ENCODE measurements around the gene PLPPR3.

DNA sequence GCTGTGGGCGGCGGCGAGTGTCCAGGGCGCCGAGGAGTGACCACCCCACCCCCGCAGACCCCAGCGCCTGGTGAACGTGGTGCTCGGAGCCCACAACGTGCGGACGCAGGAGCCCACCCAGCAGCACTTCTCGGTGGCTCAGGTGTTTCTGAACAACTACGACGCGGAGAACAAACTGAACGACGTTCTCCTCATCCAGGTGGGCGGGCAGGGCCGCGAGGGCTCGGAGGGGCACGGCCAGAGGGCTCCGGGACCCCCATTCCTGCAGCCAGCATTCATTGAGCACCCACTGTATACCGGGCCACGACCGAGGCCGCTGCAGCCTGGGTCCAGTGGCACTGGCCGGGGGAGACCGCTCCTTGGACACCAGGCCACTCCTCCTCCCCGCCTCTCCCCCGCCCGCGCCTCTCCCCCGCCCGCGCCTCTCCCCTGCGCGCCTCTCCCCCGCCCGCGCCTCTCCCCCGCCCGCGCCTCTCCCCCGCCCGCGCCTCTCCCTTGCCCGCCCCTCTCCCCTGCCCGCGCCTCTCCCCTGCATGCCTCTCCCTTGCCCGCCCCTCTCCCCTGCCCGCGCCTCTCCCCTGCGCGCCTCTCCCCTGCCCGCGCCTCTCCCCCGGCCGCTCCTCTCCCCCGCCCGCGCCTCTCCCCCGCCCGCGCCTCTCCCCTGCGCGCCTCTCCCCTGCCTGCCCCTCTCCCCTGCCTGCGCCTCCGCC is 22.2 kb upstream of the PLPPR3 start:
- TF ChIP-seq, protein P1, sequence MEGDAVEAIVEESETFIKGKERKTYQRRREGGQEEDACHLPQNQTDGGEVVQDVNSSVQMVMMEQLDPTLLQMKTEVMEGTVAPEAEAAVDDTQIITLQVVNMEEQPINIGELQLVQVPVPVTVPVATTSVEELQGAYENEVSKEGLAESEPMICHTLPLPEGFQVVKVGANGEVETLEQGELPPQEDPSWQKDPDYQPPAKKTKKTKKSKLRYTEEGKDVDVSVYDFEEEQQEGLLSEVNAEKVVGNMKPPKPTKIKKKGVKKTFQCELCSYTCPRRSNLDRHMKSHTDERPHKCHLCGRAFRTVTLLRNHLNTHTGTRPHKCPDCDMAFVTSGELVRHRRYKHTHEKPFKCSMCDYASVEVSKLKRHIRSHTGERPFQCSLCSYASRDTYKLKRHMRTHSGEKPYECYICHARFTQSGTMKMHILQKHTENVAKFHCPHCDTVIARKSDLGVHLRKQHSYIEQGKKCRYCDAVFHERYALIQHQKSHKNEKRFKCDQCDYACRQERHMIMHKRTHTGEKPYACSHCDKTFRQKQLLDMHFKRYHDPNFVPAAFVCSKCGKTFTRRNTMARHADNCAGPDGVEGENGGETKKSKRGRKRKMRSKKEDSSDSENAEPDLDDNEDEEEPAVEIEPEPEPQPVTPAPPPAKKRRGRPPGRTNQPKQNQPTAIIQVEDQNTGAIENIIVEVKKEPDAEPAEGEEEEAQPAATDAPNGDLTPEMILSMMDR (IDR thresholded peaks at IDR 0.05; ENCODE audit: insufficient read depth, low read length) = no peak
- TF ChIP-seq, protein P2, sequence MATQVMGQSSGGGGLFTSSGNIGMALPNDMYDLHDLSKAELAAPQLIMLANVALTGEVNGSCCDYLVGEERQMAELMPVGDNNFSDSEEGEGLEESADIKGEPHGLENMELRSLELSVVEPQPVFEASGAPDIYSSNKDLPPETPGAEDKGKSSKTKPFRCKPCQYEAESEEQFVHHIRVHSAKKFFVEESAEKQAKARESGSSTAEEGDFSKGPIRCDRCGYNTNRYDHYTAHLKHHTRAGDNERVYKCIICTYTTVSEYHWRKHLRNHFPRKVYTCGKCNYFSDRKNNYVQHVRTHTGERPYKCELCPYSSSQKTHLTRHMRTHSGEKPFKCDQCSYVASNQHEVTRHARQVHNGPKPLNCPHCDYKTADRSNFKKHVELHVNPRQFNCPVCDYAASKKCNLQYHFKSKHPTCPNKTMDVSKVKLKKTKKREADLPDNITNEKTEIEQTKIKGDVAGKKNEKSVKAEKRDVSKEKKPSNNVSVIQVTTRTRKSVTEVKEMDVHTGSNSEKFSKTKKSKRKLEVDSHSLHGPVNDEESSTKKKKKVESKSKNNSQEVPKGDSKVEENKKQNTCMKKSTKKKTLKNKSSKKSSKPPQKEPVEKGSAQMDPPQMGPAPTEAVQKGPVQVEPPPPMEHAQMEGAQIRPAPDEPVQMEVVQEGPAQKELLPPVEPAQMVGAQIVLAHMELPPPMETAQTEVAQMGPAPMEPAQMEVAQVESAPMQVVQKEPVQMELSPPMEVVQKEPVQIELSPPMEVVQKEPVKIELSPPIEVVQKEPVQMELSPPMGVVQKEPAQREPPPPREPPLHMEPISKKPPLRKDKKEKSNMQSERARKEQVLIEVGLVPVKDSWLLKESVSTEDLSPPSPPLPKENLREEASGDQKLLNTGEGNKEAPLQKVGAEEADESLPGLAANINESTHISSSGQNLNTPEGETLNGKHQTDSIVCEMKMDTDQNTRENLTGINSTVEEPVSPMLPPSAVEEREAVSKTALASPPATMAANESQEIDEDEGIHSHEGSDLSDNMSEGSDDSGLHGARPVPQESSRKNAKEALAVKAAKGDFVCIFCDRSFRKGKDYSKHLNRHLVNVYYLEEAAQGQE (IDR thresholded peaks at IDR 0.05; ENCODE audit: insufficient replicate concordance, low read depth) = no peak
